ENCODE measurements around the gene CEACAM6. TPM values are rescaled to one million over a fixed set of nuclear protein-coding genes. Genes with fewer than 3 reads are reported as not detected.

The CEACAM6 gene
- total and polyA plus RNA-seq, 2 donors (not counting 1 experiment from before 2014, with no cell fraction given) = not detected

GRCh38 chr19:41784743-41785142, 29.4 kb downstream of the CEACAM6 start:
- Histone ChIP-seq H4K20me1 (ENCODE audit: control insufficient read depth, insufficient read depth, low read length, poor library complexity, severe bottlenecking) (no peaks in the 10 kb centered on the region), H3K4me3 (ENCODE audit: control extremely low read depth in 1 of 5, extremely low read depth in 1 of 5, insufficient read depth in 1 of 5, low read depth in 2 of 5, low read length in 4 of 5) (no peak overlapping the region), H3K9me3 (ENCODE audit: control extremely low read depth in 1 of 3, control insufficient read depth in 2 of 3, insufficient read depth in 1 of 3, low read length in 2 of 3) (no peaks in the 10 kb centered on the region), H3K79me2 (ENCODE audit: control insufficient read depth, insufficient read depth, low read length) (no peaks in the 10 kb centered on the region), H3K27ac (ENCODE audit: low read length in 2 of 2) (peak overlapping the region in 1 of 2 donors; percentile 16), H3K4me2 (replicated peaks; ENCODE audit: low read depth, low read length, poor library complexity, severe bottlenecking) (peak overlapping the region; percentile 64), H3K36me3 (replicated peaks in 1 of 2; ENCODE audit: control extremely low read depth in 1 of 2, control insufficient read depth in 1 of 2, extremely low read depth in 1 of 2, insufficient read depth in 2 of 2, low read length in 1 of 2) (no peaks in the 10 kb centered on the region), H3K4me1 (ENCODE audit: control insufficient read depth in 2 of 2, insufficient read depth in 2 of 2, low read length in 2 of 2) (peaks cover 24 to 26% of the 10 kb centered on the region in 2 donors), H3K9ac (ENCODE audit: low read length) (peak overlapping the region; percentile 15), H3K27me3 (replicated peaks in 1 of 4; ENCODE audit: control extremely low read depth in 1 of 4, control insufficient read depth in 3 of 4, insufficient read depth in 4 of 4, low read length in 3 of 4) (peaks cover 0 to 10% (median 0%) of the 10 kb centered on the region in 4 experiments), H2AFZ (ENCODE audit: insufficient read depth, low read depth, low read length, poor library complexity, severe bottlenecking) (peak overlapping the region; percentile 46)
- WGBS (ENCODE audit: insufficient coverage) = 10% methylated on average over 1 of the region's 4 CpGs
- ATAC-seq (ENCODE audit: low read depth) (no peak), DNase-seq (peak; percentile 41)
- TF ChIP-seq EZH2 (IDR thresholded peaks at IDR 0.05; ENCODE audit: borderline replicate concordance, insufficient read depth, low read depth, low read length, poor library complexity, severe bottlenecking) (no peak), CTCF (IDR thresholded peaks at IDR 0.05) (no peak)
- H3K9me3 Mint-ChIP-seq (ENCODE audit: insufficient read depth) = no peaks in the 10 kb centered on the region
- intact Hi-C loops (cut with micrococcal nuclease) = loop anchor here (1.0 to 2.0 kb wide), 3 partner anchors 31 to 78 kb away; no protein-coding TSS in a partner anchor
- H3K4me3 Mint-ChIP-seq = peak overlapping the region; percentile 74
- peaks cover 26% of the 10 kb centered on the region for H3K27me3 Mint-ChIP-seq
- ChIA-PET CTCF (interaction anchor here (0.7 to 5.3 kb wide), 14 partner anchors 8 to 143 kb away, joined by 3 to 114 read pairs (median 6); partner anchors contain the start of genes CEACAM3 and CEACAM6), POLR2A (no interaction called here)
- H3K4me1 Mint-ChIP-seq = peaks cover 25% of the 10 kb centered on the region
- H3K27ac Mint-ChIP-seq = peak overlapping the region; percentile 10

DNA sequence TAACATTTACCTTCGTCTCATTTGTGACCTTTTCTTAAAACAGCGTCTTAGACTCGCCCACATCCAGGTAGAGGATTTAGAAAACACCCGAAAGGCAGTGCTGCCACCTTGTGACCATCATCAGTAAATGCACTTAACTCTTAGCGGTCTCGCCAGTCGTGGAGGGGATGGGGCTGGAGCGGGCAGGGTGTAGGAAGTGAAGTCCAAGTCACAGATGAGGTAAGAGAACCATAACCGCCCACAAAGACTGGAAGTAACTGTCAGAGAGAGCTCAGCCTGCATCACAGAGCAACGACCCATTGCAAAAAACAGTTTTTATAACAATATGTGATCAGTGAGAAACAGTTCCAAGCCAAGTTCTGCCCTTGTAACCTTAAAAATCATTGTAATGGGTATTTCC, 30.3 kb downstream of the CEACAM6 start:
- DNase-seq = peak; percentile 84
- peak; percentile 93 for ATAC-seq (ENCODE audit: low read depth)
- Histone ChIP-seq H3K36me3 (replicated peaks in 1 of 2; ENCODE audit: control extremely low read depth in 1 of 2, control insufficient read depth in 1 of 2, extremely low read depth in 1 of 2, insufficient read depth in 2 of 2, low read length in 1 of 2) (no peaks in the 10 kb centered on the region), H3K27me3 (replicated peaks in 1 of 4; ENCODE audit: control extremely low read depth in 1 of 4, control insufficient read depth in 3 of 4, insufficient read depth in 4 of 4, low read length in 3 of 4) (peaks cover 0 to 10% (median 0%) of the 10 kb centered on the region in 4 experiments), H2AFZ (ENCODE audit: insufficient read depth, low read depth, low read length, poor library complexity, severe bottlenecking) (peak overlapping the region; percentile 46), H3K4me2 (replicated peaks; ENCODE audit: low read depth, low read length, poor library complexity, severe bottlenecking) (peak overlapping the region; percentile 64), H3K79me2 (ENCODE audit: control insufficient read depth, insufficient read depth, low read length) (no peaks in the 10 kb centered on the region), H3K4me3 (ENCODE audit: control extremely low read depth in 1 of 5, extremely low read depth in 1 of 5, insufficient read depth in 1 of 5, low read depth in 2 of 5, low read length in 4 of 5) (peak overlapping the region in 2 of 5 experiments; percentile 11 to 22), H3K9ac (ENCODE audit: low read length) (peak overlapping the region; percentile 15), H4K20me1 (ENCODE audit: control insufficient read depth, insufficient read depth, low read length, poor library complexity, severe bottlenecking) (no peaks in the 10 kb centered on the region), H3K4me1 (ENCODE audit: control insufficient read depth in 2 of 2, insufficient read depth in 2 of 2, low read length in 2 of 2) (peaks cover 24 to 26% of the 10 kb centered on the region in 2 donors), H3K27ac (ENCODE audit: low read length in 2 of 2) (no peak overlapping the region), H3K9me3 (ENCODE audit: control extremely low read depth in 1 of 3, control insufficient read depth in 2 of 3, insufficient read depth in 1 of 3, low read length in 2 of 3) (no peaks in the 10 kb centered on the region)
- intact Hi-C loops (cut with micrococcal nuclease) = loop anchor here (1.0 to 2.0 kb wide), 3 partner anchors 32 to 79 kb away; no protein-coding TSS in a partner anchor
- POLR2A ChIA-PET = interaction anchor here (0.7 kb wide), 1 partner anchor 9 kb away, joined by 7 read pairs; no protein-coding TSS in a partner anchor
- no peaks in the 10 kb centered on the region for H3K9me3 Mint-ChIP-seq (ENCODE audit: insufficient read depth)
- 0% methylated on average over 1 of the region's 10 CpGs for WGBS (ENCODE audit: insufficient coverage)
- CTCF ChIA-PET = interaction anchor here (0.7 to 5.3 kb wide), 15 partner anchors 8 to 144 kb away, joined by 3 to 114 read pairs (median 6); partner anchors contain the start of genes CEACAM3 and CEACAM6
- peaks cover 25% of the 10 kb centered on the region for H3K4me1 Mint-ChIP-seq
- peaks cover 32% of the 10 kb centered on the region for H3K27me3 Mint-ChIP-seq
- peak overlapping the region; percentile 74 for H3K4me3 Mint-ChIP-seq
- TF ChIP-seq EZH2 (IDR thresholded peaks at IDR 0.05; ENCODE audit: borderline replicate concordance, insufficient read depth, low read depth, low read length, poor library complexity, severe bottlenecking) = no peak
- peak; percentile 88 for TF ChIP-seq CTCF (IDR thresholded peaks at IDR 0.05)
- no peak overlapping the region for H3K27ac Mint-ChIP-seq
